IPS-18c (cell line): ENCODE results near the gene NUMA1.

Experiments
- H3K4me3 ChIP-seq: 2 replicates; pipeline ENCODE4 v1.7.0; 2013; ENCODE audit warnings: low read depth, mild to moderate bottlenecking, low read length, moderate library complexity; ENCODE audit not compliant: insufficient read depth
- H3K9me3 ChIP-seq: one replicate; pipeline ENCODE4 v1.6.1; 2013; ENCODE audit warnings: mild to moderate bottlenecking, low read length, moderate library complexity; ENCODE audit not compliant: control insufficient read depth, insufficient read depth

NUMA1 gene

DNA sequence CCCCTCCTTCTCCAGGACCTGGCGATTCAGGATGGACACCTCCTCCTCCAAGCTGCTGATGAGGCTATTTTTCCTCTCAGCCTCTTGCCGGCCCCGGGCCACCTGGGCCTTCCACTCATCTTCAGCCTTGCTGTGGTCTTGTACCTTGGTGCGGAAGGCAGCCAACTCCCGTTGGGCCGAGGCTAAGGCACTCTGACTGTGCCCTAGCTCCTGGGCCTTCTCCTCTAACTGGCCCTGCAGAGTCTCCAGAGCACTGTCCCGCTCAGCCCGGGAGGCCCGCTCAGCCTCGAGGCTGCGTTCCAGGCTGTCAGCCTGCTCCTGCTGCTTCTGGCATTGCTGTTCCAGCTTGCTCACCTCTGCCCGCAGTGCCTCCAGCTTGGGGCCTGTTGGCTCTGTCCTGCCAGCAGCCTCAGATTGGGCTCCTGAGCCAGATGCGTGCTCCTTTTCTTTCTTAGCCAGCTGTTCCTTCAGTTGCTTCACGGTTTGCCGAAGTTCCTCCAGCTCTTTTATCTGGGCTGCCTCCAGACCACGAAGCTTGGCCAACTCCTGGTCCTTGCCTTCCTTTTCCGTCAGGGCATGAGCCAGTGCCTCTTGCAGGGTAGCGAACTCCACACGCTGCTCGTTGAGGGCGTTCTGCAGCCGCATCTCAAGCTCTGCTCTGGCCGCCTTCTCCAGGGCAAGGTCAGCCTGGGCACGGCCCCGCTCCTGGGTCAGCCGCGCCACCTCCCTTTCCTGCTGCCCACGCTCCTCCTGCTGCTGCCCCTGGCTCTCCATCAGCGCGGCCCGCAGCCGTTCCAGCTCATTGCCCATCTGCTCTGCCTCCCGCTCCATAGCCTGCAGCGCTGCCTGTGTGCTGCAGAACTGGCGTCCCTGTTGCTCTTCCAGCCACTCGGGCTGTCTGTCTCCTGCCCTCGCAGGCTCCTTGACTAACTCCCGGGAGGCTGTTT lies 66.3 kb downstream of the NUMA1 start:
- Histone ChIP-seq H3K9me3 (no peaks in the 10 kb centered on the region), H3K4me3 (no peak overlapping the region)

DNA sequence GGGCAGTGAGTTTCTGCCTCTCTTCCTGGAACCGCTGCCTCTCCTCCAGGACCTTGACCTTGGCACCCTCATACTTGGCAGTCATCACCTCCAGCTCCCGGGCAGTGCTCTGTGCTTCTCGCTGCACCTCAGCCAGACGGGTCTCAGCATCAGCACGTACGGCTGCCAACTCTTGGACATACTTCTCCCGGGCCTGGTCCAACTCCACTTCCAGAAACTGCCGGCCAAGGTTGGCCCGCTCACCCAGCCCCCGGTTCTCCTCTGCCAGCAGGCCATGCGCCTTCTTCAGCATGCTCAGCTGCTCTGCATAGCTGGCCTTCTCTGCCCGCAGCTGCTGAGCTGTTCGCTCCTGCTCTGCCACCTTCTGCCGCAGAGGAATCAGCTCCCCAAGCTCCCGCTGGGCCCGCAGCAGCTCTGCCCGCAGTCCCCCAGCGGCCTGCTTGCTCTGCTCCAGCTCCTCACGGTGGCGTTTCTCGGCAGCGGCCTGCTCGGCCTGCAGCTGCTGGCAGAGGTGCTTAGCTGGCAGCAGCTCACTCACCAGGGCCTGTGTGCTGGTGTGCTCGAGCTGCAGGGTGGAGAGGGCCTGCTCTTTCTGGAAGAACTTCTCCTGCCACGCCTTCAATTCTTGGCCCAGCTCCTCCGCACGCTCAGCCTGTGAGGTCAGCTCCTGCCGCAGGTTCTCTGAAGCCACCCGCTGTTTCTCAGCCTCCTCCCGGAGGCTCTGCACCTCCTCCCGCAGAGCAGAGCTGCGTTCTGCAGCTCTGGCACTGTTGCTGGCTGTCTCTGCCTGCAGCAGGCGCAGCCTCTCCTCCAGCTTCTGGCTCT lies 67.2 kb downstream of the NUMA1 start:
- H3K4me3 ChIP-seq = no peak overlapping the region
- H3K9me3 ChIP-seq = no peaks in the 10 kb centered on the region

DNA sequence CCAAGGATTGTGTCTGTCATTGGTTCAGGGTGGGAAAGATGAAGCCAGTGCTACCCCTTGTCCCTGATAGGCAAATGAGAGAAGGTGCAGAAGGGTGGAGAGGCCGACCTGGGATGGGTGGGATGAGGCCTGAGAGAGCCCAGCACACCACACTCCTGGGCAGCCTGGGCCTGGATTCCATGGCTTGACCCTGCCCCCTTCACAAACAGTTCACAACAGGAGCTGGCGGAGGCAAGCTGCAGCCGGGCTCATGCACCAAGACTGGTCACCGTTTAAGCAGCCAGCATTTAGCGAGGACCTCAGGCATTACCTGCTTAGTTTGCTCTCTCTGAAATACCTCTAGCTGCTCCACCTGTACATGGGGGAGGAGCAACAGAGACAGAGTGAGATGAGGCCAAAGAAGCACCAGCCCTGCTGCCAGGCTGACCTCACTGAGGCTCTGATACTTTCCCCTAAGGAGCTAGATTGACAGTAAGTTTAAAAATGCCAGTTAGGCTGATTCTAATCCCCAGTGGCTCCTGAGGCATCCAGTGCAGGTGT lies 68.2 kb downstream of the NUMA1 start:
- H3K9me3 ChIP-seq = no peaks in the 10 kb centered on the region
- no peak overlapping the region for H3K4me3 ChIP-seq

DNA sequence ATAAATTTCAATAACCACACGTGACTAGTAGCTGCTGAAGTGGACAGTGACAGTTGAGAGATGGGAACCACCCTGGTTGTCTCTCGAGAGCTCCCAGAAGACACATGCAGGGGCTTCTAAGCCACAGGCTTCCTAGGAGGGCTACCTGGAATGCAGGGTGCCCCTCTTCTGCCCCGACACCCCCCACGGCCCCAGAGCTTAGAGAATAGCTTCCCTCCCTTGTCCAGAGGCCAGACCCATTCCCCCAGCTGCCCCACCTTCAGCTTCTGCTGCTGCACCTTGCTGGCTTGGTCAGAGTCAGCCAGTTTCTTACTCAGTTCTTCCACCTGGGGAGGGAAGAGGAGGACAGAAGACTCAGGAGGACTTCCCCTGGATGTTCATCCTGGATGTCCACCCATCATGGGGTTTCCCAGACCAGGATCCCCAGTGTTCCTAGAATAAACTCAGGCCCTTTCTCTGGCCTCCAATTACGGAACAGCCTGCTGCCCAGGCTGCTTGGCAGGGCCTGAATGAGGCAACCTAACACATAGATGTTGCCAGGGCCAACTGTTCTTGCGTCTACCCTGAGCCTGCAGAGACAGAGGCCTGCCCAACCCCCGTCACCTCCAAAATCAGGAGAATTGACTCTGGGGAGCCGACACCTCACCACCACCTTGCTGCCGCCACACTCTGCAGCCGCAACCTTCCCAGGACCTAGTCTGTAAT lies 69.7 kb downstream of the NUMA1 start:
- no peaks in the 10 kb centered on the region for H3K9me3 ChIP-seq
- no peak overlapping the region for H3K4me3 ChIP-seq

DNA sequence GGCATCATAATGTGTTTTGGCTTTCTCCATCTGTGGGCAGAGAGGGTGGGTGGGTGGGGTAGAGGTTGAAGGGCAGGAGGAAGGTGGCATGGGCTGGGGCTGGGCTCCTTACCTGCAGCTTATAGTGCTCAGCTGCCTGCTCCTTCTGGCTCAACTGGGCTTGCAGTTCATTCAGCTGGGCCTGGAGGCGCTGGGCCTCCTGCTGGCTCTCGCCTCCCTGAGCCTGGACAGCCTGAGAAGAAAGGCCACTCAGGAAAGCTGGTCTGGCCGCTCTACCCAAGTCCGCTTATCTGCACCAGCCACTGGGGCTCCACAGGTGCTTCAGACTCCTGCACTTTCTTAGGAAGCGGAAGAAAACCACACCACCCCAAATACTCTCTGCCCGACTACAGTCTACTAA lies 71.2 kb downstream of the NUMA1 start:
- Histone ChIP-seq H3K9me3 (no peaks in the 10 kb centered on the region), H3K4me3 (no peak overlapping the region)

DNA sequence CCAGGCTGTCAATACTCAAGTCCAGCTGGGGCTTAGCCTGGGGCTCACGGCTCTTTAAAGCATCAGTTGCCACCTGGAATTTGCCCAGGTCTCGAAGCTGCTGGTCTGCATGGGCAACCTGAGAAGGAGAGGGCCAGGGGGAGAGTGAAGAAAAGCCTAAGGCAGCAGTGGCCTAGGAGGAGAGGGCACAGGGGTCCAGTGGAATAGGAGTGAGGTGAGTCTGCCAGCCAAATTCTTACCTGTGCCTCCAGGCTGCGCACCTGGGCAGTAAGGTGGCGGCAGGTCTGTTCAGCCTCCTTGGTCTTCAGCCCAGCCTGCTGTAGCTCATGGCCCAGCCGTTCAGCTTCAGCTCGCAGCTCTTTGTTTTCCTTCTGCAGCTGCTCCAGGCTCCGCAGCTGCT lies 71.6 kb downstream of the NUMA1 start:
- H3K9me3 ChIP-seq = no peaks in the 10 kb centered on the region

DNA sequence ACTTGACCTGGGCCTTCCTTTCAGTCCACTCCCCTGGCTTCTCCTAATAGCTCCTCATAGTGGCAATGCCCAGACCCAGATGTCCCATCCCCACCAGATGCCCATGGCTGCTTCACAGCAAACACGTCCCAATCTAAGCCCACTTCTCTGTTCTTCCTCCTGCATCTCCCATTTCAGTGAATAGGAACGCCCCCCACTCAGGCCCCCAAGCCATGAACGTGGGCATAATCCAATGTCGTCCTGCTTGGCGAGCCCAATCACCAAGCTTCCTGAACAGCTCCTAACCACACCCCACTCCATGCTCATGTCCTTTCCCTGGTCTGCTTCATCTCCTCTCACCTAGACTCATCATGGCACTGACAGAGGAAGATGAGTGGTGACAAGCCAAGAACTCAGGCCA lies 72.8 kb downstream of the NUMA1 start:
- Histone ChIP-seq H3K9me3 (no peaks in the 10 kb centered on the region), H3K4me3 (no peak overlapping the region)

More for the DNA sequence above, 71.6 kb downstream of the NUMA1 start:
- no peak overlapping the region for H3K4me3 ChIP-seq

DNA sequence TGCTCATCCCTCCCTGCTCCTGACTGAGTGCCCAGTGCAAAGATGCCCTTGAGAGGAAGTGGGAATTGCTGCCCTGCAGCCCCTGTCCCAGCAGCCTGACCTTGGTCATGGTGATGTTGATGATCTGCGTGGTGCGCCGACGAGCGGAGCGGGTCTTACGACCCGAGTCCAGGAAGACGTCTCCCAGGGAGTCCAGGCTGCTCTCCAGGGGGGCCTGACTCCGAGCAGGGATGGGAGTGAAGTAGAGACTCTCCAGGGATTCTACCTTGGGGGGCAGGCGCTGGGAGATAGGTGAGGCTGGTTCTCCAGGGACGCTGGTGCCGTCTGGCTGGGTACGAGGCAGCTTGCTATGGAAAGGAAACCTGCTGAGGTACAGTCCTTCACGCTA lies 73.3 kb downstream of the NUMA1 start:
- H3K9me3 ChIP-seq = no peaks in the 10 kb centered on the region
- H3K4me3 ChIP-seq = no peak overlapping the region

DNA sequence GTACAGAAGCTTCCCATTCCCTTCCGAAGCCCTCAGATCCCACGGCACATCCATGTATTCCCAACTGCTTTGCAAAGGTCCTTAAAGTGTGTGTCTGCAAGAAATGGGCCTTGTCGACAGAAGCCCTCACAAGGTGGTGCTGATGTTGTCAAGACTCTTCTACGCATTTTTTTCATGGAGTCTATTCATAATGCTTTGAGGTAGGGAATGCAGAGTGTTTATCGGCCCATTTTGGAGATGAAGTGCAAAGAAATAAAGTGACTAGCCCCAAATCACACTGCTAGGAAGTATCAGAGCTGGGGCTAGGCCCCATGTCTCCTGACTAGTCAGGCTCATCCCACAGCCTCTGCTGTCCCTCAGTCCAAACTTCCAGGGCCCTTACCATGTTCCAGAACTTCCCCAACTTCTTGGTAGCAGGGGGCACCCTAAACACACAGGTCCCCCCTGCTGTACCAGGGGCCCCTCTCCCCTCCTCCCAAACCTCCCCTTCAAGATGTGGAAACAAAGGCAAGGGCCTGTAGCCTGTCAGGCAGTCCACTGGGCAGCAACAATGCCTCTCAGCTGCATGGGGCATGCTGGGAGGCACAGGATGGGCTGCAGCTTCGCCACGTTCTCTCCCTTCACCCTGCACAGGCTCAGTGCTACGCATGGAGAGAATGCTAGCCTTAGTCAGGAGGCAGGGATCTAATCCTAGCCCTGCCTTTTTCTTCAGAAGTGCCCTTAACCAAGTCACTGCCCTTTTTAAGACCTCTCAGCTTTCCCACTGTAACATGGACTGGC lies 73.8 kb downstream of the NUMA1 start:
- Histone ChIP-seq H3K4me3 (no peak overlapping the region), H3K9me3 (no peaks in the 10 kb centered on the region)

DNA sequence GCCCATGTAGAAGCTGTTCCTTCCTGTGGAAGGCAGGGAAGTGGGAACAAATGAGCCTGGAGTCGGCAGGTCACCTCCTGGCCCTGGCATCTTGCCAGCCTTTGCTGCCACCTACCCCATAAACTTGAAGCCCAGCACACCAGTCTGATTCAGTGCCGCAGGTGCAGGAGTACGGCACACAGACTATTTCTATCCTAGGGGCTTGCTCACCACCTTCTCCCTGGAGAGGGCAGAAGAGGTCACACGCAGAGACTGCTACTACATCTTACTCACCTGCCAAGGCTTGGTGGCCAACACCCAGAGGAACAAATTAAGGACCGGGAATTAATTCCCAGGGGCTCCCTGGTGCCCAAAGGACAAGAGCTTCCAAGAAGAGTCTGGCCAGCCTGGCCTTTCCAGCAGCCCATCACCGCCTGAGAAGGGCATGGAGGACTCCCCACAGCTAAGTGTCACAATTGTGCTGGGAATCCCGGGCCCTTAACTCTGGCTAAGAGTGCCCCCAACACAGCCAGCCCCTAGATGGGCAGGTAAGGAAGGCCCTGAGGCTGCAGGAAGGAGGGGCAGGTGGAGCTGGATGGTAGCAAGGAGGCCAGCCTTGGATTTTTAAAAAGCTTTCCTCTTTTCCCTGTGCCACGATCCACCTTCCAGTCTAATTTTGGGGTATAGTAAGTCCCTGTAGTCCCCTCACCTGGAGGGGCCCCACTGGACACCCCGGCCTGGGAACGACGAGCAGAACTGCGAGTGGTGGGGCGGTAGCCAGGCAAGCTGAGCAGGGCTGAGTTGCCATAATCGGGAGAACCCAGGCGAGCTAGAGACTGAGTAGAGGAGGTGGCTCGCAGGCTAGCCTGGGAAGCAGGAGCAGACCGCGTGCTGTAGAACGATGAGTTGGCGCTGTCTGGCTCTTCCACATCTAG lies 74.7 kb downstream of the NUMA1 start:
- Histone ChIP-seq H3K4me3 (no peak overlapping the region), H3K9me3 (no peaks in the 10 kb centered on the region)

DNA sequence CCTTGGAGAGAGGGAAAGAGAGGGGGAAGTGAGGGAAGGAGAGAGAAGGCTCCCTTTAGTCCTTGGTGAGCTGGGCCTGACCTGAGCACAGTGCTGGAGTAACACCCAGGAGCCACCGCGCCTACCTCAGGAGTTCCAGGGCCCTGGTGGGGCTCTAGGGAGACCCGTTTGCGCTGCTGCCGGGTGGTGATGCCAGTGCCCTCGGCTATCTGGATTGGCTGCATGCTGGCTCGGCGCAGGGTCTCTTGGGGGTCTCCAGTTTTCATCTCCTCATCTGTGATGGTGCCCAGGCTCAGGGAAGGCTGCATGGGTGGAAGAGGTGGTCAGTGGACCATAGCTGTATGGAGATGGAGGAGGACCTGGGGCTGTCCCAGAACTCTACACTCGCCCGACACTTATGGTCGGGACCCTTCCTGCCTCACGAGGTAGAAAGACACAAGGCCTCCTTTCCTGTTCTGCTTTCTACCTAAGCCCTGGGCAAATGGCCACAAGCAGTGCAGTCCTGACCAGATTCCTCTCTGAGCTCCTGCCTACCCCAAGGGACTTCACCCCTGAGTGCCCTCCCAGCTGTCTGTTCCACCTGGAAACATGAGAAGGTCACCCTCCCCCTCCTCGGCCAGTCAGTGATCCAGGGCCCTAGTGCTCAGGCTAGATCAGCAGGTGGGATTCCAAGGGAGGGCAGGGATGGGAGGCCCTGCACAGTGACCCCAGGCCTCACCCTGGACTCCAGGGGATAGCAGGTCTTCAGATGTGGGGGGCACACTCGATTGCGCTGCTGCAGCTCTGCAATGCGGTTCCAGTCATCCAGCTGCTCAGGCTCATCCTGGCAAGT lies 75.6 kb downstream of the NUMA1 start:
- H3K4me3 ChIP-seq = no peak overlapping the region
- no peaks in the 10 kb centered on the region for H3K9me3 ChIP-seq

DNA sequence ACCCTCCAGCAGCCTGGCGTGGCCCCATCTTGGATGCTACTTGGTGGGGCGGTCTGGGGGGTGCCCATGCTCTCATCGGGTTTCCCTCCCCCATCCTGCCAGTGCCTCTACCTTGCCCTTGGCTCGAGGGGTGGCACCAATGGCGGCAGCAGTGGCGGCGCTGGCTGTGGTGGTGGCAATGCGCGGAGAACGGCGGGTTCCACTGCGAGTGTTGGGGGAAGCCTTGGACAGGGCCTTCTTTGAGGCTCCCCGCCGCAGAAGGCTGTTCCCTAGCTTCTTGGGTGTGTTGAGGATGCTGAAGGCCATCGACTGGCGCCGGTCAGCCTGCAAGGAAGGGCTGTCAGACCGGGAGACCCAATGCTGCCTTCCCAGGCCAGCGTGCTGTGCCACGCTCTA lies 76.6 kb downstream of the NUMA1 start:
- no peaks in the 10 kb centered on the region for H3K9me3 ChIP-seq
- no peak overlapping the region for H3K4me3 ChIP-seq

DNA sequence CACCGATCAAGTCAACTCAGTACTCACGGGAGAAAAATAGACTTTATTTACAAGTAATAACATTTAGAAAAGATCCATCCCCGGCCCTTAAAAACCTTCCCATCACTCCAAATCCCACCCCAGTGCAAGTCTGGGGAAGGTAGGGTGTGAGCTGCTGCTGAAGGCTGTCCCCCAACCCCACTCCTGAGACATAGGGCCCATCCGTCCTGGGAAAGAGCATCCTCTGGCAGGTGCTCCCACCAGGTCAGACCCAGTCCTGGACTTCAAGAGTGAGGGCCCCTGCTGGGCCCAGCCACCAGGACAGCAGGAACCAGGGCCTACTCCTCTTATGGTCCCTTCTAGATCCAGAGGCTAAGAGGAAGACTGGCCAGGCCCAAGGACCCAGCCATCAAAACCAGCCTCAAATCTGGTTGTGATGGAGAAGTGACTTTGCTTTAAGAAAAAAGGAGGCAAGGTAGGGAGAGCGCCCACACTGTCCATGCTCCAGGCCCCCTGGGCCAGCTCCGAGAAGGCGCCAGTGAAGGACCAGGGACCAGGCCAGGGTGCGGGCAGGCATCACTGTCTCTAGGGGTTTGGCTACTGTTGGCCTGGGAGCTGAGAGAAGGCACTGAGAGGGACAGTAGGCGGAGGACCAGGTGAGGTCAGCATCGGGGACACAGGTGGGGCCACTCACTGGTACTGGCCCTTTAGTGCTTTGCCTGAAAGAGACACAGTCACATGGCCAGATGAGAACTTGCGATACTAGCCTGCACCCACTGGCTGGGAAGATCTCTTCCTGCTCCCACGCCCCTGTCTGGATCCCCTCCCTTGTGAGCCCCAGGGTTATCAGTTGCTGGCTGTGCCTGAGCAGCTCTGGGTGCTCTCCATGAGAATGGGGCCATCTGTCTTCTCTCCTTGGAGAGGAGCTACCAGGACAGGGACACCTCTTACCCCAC lies 77.2 kb downstream of the NUMA1 start:
- Histone ChIP-seq H3K9me3 (no peaks in the 10 kb centered on the region), H3K4me3 (no peak overlapping the region)
